Smooth muscle cell (in vitro differentiated cells): ENCODE data around the gene ATL2. TPM values are rescaled to one million over a fixed set of nuclear protein-coding genes. Genes with fewer than 3 reads are reported as not detected.

ENCODE experiments used
- DNase-seq: peaks from one replicate; lab custom pipeline; 2025; ENCODE audit not compliant: unreplicated experiment; lab: John Stamatoyannopoulos, UW
- H2AFZ ChIP-seq: fragments of 200-600 bp; sonication (generic); 2 replicates; pipeline ENCODE4 v1.6.0; 2016; ENCODE audit warnings: antibody characterized with exemption, low read depth, mild to moderate bottlenecking
- H3F3A ChIP-seq: fragments of 200-600 bp; sonication (generic); 2 replicates; pipeline ENCODE4 v1.6.0; 2017; ENCODE audit warnings: antibody characterized with exemption, low read depth
- H3K27ac ChIP-seq: fragments of 200-600 bp; sonication (generic); 2 replicates; pipeline ENCODE4 v1.5.1; 2016; ENCODE audit warnings: low read depth, mild to moderate bottlenecking
- H3K27me3 ChIP-seq: fragments of 200-600 bp; sonication (generic); 2 replicates; pipeline ENCODE4 v1.6.1; 2016; ENCODE audit warnings: low read depth, mild to moderate bottlenecking
- H3K36me3 ChIP-seq: fragments of 200-600 bp; sonication (generic); 2 replicates; pipeline ENCODE4 v1.5.1; 2016; ENCODE audit warnings: low read depth
- H3K4me1 ChIP-seq: fragments of 200-600 bp; sonication (generic); 2 replicates; pipeline ENCODE4 v1.5.1; 2016; ENCODE audit warnings: low read depth
- H3K4me2 ChIP-seq: fragments of 200-600 bp; sonication (generic); 2 replicates; pipeline ENCODE4 v1.6.0; 2016; ENCODE audit warnings: mild to moderate bottlenecking
- H3K4me3 ChIP-seq: fragments of 200-600 bp; sonication (generic); 2 replicates; pipeline ENCODE4 v1.5.1; 2016; ENCODE audit warnings: mild to moderate bottlenecking
- H3K79me2 ChIP-seq: fragments of 200-600 bp; sonication (generic); 2 replicates; pipeline ENCODE4 v1.6.0; 2016; ENCODE audit warnings: low read depth, mild to moderate bottlenecking
- H3K9ac ChIP-seq: fragments of 200-600 bp; sonication (generic); 2 replicates; pipeline ENCODE4 v1.6.0; 2016; ENCODE audit warnings: low read depth
- H3K9me3 ChIP-seq: fragments of 200-600 bp; sonication (generic); replicated peaks from 2 replicates; pipeline ENCODE4 v1.5.1; 2016; ENCODE audit warnings: low read depth
- H4K20me1 ChIP-seq: fragments of 200-600 bp; sonication (generic); 2 replicates; pipeline ENCODE4 v1.6.0; 2016; ENCODE audit warnings: low read depth
- CTCF ChIP-seq: fragments of 200-600 bp; sonication (generic); IDR thresholded peaks from 2 replicates; pipeline ENCODE4 v1.5.1; 2017; ENCODE audit warnings: borderline replicate concordance, mild to moderate bottlenecking, antibody characterized with exemption; ENCODE audit not compliant: insufficient read depth, poor library complexity, severe bottlenecking
- WGBS: methylation state at CpG from one replicate; pipeline ENCODE4 v1.1.7; 2016; ENCODE audit warnings: low lambda C conversion rate; 5-methylcytosine and 5-hydroxymethylcytosine counted together
- polyA plus RNA-seq: library from polyadenylated mRNA; unstranded; fragments of >200 nt; fragmentation: Nextera tagmentation; extraction: Ambion mirVana; gene quantifications from 2 replicates; pipeline ENCODE4 v1.2.1, GENCODE V29; 2016
- total RNA-seq: library from RNA; depleted of rRNA; stranded (reverse); fragments of >200 nt; gene quantifications from 2 replicates; pipeline ENCODE4 v1.2.3, GENCODE V29; 2014

ATL2 gene
- total and polyA plus RNA-seq, 2 experiments from 2014 or later: 19.9 to 56.7 TPM

GRCh38 chr2:38419499-38419898 is 42.4 kb upstream of the ATL2 start:
- 86% methylated on average over 5 of the region's 5 CpGs for WGBS
- Histone ChIP-seq H3K79me2 (no peaks in the 10 kb centered on the region), H2AFZ (no peak overlapping the region), H3F3A (no peaks in the 10 kb centered on the region), H3K4me1 (no peaks in the 10 kb centered on the region), H4K20me1 (no peaks in the 10 kb centered on the region), H3K27ac (no peak overlapping the region), H3K36me3 (no peaks in the 10 kb centered on the region), H3K4me2 (no peak overlapping the region), H3K9me3 (no peaks in the 10 kb centered on the region), H3K9ac (no peak overlapping the region), H3K4me3 (no peak overlapping the region), H3K27me3 (no peaks in the 10 kb centered on the region)
- DNase-seq: no peak
- no peak for TF ChIP-seq CTCF

- Histone ChIP-seq H3K27me3 (no peaks in the 10 kb centered on the region), H3K9ac (no peak overlapping the region), H3K36me3 (no peaks in the 10 kb centered on the region), H2AFZ (no peak overlapping the region), H3K9me3 (no peaks in the 10 kb centered on the region), H4K20me1 (no peaks in the 10 kb centered on the region), H3K4me1 (no peaks in the 10 kb centered on the region), H3K4me3 (no peak overlapping the region), H3K79me2 (no peaks in the 10 kb centered on the region), H3F3A (no peaks in the 10 kb centered on the region), H3K27ac (no peak overlapping the region), H3K4me2 (no peak overlapping the region)
- TF ChIP-seq CTCF: no peak
- 97% methylated on average over 2 of the region's 2 CpGs for WGBS
- DNase-seq: no peak
Observed at GRCh38 chr2:38418735-38419134, 41.7 kb upstream of the ATL2 start.

- no peak for DNase-seq
- no peak overlapping the region for H3K4me3 ChIP-seq
- WGBS: 84% methylated on average over 7 of the region's 7 CpGs
- no peak overlapping the region for H3K9ac ChIP-seq
- no peak overlapping the region for H3K27ac ChIP-seq
- no peaks in the 10 kb centered on the region for H4K20me1 ChIP-seq
- no peaks in the 10 kb centered on the region for H3K27me3 ChIP-seq
- no peaks in the 10 kb centered on the region for H3K36me3 ChIP-seq
- no peak for TF ChIP-seq CTCF
- no peaks in the 10 kb centered on the region for H3K9me3 ChIP-seq
- no peak overlapping the region for H3K4me2 ChIP-seq
- H3K79me2 ChIP-seq: no peaks in the 10 kb centered on the region
- no peaks in the 10 kb centered on the region for H3K4me1 ChIP-seq
- no peak overlapping the region for H2AFZ ChIP-seq
- H3F3A ChIP-seq: no peaks in the 10 kb centered on the region
Observed at GRCh38 chr2:38417745-38418689, 40.9 kb upstream of the ATL2 start.
